ENCODE data around the gene MMP19.
"Not testable (repeated sequence)": the region's sequence is repeated elsewhere in the genome, so short reads cannot be mapped to it uniquely, and the experiment has no call there.

MMP19 gene

DNA sequence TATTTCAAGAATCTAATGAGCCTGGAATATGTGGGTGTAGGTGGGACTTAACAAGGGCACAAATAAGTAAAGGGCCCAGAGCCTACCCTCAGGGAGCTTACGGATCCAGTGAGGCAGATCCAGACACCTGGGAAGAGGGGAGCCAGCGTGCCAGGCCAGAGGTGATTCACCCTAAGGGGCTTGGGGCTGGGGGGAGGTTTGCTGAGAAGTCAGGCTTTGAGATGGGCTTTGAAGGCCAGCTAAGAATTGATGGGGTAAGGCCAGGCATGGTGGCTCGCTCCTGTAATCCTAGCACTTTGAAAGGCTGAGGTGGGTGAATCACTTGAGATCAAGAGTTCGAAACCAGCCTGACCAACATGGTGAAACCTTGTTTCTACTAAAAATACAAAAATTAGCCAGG, 695 bp upstream of the MMP19 start:
- no peak for DNase-seq (ENCODE audit: low spot score)

DNA sequence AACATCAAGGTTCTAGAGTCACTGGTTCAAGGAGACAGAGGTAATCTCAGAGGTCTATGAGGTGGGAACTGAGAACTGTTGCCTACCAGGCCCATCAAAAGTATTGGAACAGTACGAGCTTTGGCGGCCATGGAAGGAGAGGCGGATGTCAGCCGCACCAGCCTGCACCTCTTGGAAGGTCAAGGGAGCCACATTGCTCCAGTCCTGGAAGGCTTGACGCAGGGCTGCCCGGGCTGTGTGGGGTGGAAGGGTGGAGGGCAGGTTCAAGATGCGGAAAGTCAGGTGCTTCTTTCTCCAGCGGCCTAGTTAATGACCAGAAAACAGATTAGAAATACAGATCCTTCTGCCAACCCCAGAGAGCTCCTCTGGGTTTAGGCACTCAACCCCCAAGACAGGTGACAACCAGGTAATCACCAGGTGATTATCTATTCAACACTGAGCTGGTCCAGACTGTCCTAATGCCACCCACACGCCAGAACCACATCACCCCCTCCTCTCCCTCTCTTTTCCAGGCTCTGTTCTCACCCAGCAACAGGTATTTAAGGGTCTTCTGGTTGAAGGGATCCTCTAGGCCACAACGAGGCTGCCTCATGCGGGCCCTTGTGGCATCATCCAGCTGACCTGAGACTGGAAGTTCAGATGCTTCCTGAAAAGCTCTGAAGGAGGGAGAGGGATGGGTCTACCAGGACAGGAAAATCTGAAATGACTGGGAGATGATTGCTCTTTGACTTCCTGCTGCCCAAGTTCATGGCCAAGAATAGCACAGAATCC, 2.0 kb downstream of the MMP19 start:
- DNase-seq (ENCODE audit: low spot score): no peak

DNA sequence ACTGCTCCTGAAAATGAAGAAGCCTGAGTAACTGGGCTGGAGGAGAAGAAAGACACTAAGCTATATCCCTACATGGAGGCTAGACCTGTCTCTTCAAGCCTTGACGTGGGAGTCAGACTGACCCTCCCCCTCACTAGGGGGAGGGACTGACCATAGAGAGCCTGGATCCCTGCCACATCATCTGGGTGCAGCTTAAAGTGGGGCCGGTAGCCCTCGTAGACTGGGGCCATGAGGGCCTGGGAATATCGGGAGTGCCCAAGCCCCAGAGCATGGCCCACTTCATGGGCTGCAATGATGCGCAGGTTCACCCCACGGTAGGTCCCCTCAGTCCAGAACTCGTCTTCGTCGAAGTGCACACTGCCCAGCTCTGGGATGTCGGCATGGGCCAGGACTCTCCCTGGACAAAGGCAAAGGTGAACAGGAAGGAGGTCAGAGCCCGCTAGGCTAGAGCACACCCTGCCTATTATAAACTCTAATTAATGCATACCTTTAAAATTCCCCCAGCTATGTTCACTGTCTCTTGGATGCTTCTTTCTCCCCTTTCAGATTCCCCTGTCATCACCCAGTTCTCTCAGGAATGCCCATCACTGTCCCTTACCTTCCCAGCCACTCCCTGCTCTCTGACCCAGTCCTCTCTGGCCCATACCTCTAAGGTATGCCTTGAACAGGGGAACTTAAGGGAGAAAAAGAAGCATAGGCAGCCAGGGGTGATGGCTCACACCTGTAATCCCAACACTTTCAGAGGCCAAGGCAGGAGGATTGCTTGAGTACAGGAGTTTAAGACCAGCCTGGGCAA, 3.2 kb downstream of the MMP19 start:
- no peak for DNase-seq (ENCODE audit: low spot score)

DNA sequence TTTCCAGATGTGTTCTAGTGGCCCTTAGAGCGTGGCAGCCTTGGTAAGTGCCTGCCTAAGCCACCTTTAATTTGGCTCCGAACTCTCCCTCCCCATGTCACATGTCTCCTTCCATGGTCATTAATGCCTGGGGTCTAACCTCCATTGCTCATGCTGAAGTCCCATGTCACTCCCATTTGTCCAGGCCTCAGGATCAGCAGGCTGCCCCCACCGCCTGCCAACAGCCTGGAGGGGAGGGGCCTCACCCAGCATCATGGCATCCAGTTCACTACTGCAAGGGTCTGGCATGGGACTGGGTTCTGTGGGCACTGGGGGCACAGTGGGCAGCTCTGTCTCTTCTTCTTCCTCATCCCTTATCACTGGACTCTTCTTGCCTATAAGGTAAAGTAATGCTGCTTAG, 4.4 kb downstream of the MMP19 start:
- DNase-seq (ENCODE audit: low spot score): no peak

DNA sequence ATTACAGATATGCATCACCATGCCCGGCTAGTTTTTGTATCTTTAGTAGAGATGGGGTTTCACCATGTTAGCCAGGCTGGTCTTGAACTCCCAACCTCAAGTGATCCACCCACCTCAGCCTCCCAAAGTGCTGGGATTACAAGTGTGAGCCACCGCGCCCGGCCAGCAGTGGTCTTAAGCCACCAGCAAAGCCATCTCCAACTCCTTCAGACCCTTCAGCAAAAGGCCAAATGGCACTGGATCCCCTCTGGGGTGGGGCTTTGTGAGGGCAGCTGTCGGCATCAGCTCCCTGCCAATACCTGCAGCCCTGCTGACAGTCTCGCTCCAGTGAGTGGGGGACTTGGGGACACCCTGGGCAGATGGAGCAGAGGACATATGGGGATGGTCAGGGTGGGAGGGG, 8.3 kb downstream of the MMP19 start:
- DNase-seq (ENCODE audit: low spot score): not testable (repeated sequence)

DNA sequence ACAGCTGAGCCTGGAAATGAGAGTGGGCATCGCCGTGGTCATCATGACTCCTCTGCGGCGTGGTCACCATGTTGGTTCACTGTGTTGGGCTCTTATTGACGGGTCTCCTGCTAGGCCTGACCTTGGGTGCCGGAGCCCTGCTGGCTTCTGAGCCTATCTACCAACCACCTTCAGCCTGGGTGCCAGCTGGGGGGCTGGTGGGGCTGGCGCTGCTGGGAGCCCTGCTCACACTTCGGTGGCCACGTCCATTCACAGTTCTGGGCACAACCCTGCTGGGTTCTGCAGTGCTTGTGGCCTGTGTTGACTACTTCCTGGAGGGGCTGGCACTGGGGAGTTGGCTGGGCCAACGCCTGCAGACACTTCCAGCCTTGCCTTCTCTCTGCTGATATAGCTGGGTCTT, 9.7 kb downstream of the MMP19 start:
- DNase-seq (ENCODE audit: low spot score): no peak

DNA sequence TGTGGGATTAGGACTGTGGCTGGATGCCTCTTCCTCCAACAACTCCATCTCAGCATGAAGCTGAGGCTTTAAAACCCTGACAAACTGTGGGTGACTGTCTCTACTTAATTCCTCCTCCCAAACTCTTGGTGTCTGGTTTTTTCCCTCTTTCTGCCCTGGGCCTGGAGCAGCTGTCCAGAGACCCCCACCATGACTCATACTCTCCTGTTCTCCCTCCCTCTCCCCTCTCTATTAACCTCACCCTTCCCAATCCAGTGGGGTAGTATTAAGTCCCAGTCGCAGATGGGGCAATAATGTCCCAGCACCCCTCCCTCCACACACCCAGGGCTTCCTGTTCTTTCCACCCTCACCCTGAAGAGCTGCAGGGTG, 11.3 kb downstream of the MMP19 start:
- DNase-seq (ENCODE audit: low spot score): no peak

DNA sequence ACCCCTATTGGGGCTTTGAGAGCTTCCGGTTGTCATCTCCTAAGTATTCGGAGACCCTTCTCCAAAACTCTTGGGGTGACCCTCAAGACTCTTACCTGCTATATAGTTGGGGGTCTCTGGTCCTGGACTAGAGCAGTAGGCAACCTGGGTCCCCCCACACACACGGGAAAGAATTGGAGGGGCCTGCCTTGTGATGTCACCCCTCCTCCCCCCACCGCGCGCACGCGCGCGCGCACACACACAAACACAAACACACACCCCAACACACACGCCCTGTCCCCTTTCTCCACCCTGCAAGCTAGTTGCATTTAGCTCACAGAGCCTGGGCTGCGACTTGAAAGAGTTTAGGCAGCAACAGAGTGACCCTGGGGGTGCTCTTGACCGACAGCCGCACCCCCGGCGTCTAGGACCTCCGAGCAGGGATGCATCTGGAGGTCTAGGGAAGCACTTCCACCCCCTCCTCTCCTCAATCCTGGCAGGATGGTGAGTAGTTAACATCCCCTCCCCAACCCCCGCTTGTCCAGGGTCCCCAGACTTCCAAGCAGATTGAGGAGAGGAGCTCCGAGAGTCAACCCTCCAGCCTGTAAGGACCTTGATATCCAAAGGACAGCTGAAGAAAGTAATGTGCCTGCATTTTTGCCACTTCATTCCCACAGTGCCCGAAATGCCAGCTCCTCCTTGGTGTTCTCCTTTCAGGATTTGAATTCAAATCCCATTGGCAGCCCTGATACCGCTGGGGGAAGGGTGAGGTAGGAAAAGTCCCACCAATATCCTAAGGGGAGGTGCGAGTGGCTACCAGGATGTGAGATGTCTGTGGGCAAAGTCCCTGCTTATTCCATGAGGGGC, 11.9 kb downstream of the MMP19 start:
- DNase-seq (ENCODE audit: low spot score): peak; percentile 80

DNA sequence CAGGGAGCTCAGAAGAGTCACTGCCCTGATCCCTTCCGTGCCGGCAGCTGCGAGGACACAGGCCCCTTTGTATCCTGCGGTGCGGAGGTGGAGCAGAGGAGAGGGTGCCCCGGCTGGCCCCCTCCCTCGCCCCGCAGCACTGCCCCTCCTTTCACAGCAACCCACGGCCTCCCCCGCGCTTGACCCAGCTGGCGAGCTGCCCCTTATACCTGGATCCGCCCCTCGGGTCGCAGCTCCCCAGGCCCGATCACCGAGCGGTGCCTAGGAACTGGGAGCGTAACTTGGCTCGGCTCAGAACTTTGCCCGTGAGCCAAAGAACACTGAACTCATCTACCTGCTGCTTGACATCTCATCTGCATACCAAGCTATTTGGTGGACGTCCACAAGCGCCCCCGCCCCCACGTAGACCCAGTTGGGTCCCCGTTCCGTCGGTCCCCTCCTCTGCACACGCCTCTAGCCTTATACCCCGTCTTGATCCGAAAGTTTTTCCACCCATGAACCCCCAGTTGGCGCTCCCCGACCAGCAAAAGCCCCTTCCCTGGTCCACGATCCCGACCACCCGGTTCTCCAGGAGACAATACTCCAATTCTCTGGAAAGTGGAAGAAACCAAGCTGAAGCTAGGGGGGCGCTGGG, 12.7 kb downstream of the MMP19 start:
- peak; percentile 51 for DNase-seq (ENCODE audit: low spot score)

DNA sequence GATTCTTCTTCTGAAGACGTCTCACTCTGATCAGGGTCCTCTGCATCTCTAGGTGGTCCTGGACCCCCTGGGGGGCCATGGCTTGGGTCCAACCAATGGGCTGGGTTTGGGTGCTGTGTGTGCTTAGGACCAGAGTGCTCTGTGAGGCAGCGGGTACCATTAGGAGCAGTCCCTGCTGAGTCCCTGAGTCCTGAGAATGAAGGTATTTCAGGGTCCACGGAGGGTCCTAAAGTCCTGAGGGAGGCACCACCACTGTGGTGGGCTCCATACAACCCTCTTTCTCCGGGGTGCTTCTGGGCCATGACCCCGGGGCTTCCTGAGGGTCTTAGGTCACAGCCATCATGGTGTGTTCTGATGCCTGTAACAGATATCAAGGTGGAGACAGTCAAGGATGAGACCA, 14.4 kb downstream of the MMP19 start:
- DNase-seq (ENCODE audit: low spot score): no peak

DNA sequence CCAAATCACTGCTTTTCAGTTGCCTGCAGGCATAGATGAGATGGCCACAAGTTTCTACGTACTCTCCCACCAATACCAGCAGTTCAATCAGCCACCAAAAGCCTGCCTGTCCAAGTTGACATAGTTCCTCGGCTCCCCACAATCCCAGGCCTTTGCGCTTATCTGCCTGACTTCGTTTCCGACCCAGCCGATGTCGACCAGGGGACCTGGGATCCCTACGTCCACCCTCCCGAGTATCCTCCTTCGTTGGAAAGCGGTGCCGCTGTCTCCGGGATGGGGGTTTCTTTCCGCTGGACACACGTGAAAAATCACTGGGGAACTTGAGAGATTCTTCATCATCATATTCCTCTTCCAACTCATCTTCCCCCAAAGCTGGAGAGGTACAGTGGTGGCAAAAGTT, 14.9 kb downstream of the MMP19 start:
- no peak for DNase-seq (ENCODE audit: low spot score)

DNA sequence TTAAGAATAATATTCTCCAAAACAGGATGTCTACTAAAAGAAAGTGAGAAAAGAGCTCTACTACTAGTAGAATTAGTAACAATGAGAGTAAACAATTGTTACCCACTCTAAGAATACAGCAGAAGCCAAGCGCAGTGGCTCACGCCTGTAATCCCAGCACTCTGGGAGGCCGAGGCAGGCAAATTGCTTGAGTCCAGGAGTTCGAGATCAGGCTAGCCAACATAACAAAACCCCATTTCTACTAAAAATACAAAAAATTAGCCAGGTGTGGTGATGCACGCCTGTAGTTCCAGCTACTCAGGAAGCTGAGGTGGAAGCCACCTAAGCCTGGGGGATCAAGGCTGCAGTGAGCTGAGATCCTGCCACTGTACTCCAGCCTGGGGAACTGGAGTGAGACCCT, 18.0 kb downstream of the MMP19 start:
- DNase-seq (ENCODE audit: low spot score): no peak

DNA sequence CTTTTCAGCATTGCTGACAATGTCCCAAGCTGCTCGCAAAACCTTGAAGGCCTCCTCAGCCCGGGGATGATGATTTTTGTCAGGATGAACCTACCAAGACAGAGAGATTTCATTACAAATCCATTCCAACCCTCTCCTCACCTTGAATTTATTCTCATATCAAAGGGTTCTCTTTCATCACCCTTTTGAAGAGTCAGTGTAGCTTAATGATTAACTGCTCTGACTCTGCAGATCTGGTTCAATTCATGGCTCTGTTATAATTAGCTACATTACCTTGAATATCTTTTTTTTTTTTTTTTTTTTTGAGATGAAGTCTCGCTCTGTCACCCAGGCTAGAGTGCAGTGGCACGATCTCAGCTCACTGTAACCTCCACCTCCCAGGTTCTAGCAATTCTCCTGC, 19.3 kb downstream of the MMP19 start:
- DNase-seq (ENCODE audit: low spot score): no peak

DNA sequence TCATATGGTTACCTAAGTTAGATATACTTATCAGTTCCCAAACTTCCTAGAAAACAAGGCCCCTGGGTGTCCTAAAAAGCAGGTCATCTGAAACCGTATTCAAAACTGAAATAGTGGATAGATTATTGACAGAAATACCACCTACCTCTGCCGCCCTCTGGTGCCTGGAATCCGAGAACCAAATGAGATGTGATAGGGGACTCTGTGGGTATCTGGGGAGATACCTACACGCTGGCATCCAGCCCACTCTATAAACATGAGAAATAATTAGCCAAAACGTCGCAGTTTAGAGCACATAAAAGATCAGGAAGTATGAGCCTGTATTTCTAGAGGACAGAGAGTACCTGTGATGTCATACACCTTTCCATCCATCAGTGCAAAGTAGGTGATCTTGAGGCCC, 20.5 kb downstream of the MMP19 start:
- no peak for DNase-seq (ENCODE audit: low spot score)

DNA sequence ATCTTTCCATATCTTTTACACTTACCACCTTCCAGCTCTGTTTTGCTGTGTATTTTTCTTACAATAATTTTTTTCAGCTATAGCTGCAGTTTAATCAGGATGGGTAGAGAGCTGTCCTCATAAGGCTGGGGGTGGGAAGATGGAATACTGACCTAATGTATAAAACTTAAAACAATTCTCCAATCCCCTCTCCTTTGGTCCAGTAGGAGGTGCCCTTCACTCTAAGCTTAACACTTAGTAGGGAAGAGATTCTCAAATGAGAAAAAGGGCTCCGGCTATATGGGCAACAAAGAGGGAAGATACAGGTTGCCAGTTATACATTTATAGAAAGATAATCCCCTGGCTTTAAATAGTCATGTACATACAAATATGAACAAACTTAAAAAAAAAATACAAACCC, 22.1 kb downstream of the MMP19 start:
- no peak for DNase-seq (ENCODE audit: low spot score)

DNA sequence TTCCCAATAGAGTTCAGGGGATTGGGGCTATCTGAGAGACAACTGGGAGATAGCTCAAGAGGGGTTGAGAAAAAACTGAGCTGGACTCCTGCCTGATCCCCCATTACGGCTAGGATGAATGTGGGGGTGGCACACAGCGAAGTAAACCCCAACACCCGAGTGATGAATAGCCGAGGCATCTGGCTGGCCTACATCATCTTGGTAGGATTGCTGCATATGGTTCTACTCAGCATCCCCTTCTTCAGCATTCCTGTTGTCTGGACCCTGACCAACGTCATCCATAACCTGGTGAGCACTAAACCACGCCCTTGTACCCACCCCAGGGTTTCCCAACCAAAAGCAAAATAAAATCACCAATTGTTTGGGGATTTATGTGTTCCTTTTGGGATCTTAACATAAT, 23.9 kb downstream of the MMP19 start:
- no peak for DNase-seq (ENCODE audit: low spot score)

DNA sequence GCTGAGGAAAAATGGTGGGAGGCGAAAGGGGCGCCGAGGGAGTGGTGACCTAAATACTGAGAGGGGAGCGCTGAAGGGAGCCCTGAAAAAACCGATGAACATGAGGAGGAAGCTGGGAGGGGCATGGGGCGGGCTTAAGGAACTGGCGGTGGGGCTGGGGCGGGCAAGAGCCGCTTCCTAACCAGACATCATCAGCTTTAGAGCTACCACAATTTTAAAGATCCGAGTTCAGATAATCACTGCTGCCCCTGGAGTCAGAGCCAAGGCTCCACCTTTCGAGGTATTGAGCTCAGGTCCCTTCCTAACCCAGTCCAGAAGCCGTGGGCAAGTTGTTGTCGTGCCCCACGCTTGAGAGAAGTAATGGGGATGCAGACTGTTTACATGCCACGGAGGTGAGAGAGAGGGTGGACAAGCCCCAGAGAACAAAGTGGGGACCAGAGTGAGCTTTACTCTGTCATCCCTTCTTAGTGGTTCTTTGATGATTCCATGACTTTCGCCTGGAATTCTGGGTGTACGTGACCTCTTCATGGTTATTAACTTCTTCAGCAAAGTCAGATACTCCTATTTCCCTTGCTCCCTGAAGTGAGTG, 24.5 kb downstream of the MMP19 start:
- no peak for DNase-seq (ENCODE audit: low spot score)

DNA sequence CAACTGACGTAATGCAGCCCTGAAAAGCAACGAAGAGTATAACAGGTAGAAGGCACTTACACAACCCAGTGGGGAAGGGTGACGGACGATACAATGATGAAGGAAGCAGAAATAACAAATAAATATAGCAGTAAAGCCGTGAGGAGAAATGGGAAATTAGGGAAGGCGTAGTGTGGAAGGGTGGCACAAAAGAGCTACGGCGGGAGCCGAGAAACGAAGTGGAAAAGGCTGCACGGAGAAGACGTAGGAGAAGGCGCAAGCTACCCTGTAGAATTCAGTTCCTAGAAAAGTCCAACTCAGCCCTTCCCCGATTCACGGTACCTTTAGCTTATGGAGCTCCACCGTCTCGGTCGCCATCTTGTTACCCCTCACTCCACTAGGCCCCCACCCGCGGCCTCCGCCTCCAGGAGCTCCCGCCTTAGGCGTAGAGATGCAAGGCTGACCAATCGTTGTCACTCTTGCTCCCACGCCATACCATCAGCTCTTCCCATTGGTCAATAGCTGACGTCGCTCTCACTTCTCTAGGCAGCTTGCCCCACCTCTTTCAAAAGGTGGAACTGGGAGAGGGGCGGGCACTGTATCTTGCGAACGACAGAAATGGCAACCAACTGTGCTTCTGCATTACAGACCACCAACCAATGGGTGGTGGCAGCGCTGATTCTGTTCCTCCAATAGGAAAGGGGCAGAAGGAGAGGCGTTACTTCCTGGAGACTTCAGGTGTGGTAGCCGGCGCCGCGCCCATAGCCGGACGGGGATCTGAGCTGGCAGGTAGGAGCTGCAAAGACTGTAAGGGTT, 25.2 kb downstream of the MMP19 start, which contains the start of the genes ORMDL2 and SARNP:
ORMDL2 (plus strand) TSS at position 697 of the 795 bp plus-strand sequence. CDS start 959 bp downstream, outside the sequence.
SARNP (minus strand) TSS at position 380 of the 795 bp plus-strand sequence; CDS start at position 357, 23 bp downstream.
- DNase-seq (ENCODE audit: low spot score): peak; percentile 100

DNA sequence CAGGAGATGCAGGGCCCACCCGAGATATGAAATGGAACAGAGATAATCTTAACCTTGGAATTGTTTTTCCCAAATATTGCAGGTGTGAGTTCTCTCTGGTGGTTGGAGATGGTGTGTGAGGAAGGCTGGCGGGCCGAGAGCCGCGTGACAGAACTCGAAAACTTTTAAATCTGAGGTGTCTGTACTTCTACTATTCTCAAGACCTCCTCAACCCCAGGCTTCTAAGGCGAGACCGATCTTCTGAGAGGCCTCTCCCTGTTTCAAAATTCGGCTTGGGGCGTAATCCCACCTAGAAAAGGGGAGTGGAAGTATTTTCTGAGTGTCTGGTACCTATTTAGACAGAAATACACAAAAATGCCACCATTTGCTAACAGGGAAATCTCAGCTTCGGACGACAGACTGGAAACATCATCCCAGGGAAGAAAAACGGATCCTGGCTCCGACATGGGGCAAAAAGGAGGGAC, 25.8 kb downstream of the MMP19 start:
- no peak for DNase-seq (ENCODE audit: low spot score)

DNA sequence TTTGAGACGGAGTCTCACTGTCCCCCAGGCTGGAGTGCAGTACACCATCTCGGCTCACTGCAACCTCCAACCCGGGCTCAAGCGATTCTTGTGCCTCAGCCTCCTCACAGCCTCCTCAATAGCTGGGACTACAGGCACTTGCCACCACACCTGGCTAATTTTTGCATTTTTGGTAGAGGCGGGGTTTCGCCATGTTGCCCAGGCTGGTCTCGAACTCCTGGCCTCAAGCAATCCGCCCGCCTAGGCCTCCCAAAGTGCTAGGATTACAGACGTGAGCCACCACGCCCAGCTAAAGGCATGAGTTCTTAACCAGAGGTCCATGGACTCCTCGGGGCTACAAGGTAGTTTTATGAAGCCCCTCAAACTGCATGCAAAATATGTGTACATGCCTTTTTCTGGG, 27.3 kb downstream of the MMP19 start:
- DNase-seq (ENCODE audit: low spot score): no peak

DNA sequence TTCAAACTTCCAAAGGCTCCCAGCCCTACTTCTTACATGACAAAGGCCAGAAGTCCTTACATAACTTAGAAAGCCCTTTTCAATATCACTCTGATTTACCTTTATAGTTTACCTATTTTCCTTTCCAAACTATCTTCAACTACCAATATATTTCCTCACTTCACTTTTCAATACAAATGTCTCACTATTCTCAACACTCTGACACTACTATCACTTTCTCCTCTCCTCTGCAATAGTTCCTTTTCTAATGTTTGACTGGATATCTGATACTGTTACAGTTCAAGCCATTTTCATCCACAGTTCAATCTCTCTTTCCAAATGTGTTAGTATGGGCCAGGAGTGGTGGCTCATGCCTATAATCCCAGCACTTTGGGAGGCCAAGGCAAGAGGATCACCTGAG, 28.5 kb downstream of the MMP19 start:
- DNase-seq (ENCODE audit: low spot score): no peak
